ENCODE measurements around the gene PHF1.

Gene PHF1

GRCh38 chr6:33431880-33432541, 21.2 kb downstream of the PHF1 start:
- no peak for DNase-seq (ENCODE audit: low read depth)

DNA sequence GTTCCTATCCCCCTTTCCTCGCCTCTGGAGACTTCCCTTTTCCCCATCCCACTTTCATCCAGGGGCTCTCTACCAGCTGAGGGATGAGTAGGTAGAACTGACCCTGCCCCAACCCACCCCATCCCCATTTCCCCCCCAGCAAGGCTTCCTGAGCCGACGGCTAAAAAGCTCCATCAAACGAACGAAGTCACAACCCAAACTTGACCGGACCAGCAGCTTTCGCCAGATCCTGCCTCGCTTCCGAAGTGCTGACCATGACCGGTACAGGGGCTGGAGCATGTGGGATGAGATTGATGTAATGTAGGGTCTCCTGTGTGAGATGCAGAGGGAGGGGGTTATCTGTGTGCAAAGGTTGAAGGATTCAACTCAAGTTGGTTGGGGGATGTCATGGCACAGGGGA, 21.7 kb downstream of the PHF1 start:
- DNase-seq (ENCODE audit: low read depth): no peak

- no peak for DNase-seq (ENCODE audit: low read depth)
Measured at GRCh38 chr6:33433001-33433543, 22.3 kb downstream of the PHF1 start.

DNA sequence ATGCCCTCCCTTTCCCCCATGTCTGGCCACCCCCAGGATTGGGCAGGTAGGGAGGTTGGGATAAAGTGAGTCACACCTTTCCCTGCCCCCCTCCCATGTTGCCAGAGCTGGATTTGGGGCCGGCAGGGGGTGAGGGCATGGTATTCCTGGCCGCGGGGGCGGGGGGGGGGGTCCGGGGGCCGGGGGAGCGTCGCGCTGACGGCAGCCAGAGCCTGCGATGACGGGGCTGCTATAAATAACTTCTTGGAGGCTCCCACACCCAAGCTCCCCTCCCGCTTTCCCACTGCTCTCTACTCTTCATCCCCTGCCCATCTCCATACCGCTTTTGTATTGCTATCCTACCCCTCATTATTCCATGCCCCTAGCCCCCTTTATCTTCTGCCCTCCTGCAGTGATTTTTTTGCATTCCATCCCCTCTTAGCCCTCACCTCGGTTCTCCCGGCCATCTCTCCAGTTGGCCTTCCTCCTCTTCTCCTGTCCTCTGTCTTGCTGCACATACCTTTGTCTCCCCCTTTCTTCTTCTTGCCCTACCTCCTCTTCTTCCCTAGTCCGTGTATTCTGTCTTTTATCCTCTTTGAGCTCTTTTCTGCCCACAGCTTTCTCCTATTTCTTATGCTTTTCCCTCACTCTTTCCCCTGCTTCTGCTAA, 22.9 kb downstream of the PHF1 start:
- no peak for DNase-seq (ENCODE audit: low read depth)

DNA sequence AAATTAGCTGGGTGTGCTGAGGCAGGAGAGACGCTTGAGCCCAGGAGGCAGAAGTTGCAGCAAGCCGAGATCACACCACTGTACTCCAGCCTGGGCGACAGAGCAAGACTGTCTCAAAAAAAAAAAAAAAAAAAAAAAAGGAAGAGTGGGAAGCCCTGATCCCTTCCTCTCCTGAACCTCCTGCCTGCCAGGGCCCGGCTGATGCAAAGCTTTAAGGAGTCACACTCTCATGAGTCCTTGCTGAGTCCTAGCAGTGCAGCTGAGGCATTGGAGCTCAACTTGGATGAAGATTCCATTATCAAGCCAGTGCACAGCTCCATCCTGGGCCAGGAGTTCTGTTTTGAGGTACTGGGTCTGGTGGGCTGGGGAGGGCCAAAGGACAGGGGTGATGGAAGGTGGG, 24.1 kb downstream of the PHF1 start:
- no peak for DNase-seq (ENCODE audit: low read depth)

- no peak for DNase-seq (ENCODE audit: low read depth)
Measured at GRCh38 chr6:33437666-33438065, 26.9 kb downstream of the PHF1 start.

- DNase-seq (ENCODE audit: low read depth): no peak
Measured at GRCh38 chr6:33438978-33439594, 28.3 kb downstream of the PHF1 start.

DNA sequence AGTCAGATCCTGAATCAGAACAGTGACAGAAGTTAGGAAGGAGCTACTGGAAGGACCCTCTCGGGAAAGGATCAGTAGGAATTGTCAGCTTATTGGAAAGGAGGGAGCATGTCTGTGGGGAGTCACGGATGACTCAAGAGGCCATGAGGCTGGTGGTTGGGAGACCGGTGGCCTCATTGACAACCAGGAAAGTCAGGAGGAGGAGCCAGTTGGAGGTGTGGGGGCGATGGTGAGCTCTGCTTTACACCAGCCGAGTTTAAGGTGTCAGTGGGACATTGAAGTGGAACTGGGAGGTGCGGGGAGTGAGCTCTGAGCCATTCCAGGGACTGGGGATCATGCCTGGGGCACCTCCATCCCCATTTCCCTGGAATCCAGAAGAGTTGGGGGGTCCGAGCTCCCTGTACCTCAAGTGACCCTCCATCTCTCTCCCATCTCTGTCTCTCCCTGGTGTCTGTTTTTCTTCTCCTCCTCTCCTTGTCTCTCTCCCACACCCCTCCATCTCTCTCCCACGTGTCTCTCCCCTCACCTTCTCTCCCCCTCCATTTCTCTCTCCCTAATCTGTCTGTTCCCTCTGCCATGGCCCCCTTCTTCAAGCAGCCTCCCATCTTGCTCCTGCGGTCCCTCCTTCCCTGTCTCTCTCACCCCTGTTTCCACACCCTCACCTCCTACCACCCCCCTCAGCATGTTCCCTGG, 29.3 kb downstream of the PHF1 start:
- DNase-seq (ENCODE audit: low read depth): no peak

DNA sequence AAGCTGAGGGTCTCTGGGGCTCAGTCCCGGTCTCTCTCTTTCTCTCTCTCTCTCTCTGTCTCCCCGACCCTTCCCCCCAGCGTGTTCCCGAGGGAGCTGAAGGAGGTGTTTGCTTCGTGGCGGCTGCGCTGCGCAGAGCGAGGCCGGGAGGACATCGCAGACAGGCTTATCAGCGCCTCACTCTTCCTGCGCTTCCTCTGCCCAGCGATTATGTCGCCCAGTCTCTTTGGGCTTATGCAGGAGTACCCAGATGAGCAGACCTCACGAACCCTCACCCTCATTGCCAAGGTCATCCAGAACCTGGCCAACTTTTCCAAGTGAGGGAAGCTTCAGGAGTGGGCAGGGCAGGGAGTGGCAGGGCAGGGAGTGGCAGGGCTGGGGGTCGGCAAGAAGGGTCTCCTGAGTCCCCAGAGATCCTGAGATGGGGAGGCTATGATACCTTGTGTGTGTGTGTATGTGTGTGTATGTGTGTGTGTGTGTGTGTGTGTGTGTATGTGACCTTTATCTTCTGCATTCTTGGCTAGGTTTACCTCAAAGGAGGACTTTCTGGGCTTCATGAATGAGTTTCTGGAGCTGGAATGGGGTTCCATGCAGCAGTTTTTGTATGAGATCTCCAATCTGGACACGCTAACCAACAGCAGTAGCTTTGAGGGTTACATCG, 30.0 kb downstream of the PHF1 start:
- no peak for DNase-seq (ENCODE audit: low read depth)

- DNase-seq (ENCODE audit: low read depth): no peak
Measured at GRCh38 chr6:33441457-33441856, 30.6 kb downstream of the PHF1 start.

DNA sequence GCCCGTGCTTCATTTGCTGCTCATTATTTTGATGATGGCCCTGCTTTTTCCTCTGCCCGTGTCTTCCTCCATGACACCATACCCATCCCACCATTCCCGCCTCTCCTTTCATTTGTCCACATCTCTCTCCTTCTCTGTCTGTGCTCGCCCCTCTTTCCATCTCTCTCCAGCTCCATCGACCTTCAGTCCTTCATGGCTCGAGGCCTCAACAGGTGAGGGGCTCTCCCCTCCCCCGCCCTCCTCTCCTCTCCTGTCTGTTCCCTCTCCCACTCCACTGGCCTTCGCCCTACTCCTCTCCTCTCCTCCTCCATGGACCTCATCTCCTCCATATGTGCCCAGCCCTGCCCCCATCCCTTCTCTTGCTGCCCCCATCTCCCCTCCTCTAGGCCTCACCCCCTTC, 31.5 kb downstream of the PHF1 start:
- DNase-seq (ENCODE audit: low read depth): no peak

DNA sequence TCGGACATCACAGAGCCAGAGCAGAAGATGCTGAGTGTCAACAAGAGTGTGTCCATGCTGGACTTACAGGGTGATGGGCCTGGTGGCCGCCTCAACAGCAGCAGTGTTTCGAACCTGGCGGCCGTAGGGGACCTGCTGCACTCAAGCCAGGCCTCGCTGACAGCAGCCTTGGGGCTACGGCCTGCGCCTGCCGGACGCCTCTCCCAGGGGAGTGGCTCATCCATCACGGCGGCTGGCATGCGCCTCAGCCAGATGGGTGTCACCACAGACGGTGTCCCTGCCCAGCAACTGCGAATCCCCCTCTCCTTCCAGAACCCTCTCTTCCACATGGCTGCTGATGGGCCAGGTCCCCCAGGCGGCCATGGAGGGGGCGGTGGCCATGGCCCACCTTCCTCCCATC, 32.2 kb downstream of the PHF1 start:
- no peak for DNase-seq (ENCODE audit: low read depth)

GRCh38 chr6:33443619-33444504, 33.0 kb downstream of the PHF1 start:
- no peak for DNase-seq (ENCODE audit: low read depth)

- no peak for DNase-seq (ENCODE audit: low read depth)
Measured at GRCh38 chr6:33445119-33445603, 34.3 kb downstream of the PHF1 start.

DNA sequence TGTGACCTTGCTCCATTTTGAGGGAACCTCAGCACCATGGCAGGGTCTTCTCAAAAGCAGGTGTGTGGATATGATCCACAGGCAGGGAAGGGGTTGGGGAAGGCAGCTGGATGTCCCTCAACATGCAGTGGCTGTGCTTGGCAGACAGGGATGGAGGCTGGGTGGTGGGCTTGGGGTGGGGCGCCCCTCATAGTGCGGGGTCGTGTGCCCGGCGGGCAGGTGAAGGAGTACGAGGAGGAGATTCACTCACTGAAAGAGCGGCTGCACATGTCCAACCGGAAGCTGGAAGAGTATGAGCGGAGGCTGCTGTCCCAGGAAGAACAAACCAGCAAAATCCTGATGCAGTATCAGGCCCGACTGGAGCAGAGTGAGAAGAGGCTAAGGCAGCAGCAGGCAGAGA, 35.5 kb downstream of the PHF1 start:
- no peak for DNase-seq (ENCODE audit: low read depth)

GRCh38 chr6:33450434-33450833, 39.6 kb downstream of the PHF1 start:
- DNase-seq (ENCODE audit: low read depth): no peak

DNA sequence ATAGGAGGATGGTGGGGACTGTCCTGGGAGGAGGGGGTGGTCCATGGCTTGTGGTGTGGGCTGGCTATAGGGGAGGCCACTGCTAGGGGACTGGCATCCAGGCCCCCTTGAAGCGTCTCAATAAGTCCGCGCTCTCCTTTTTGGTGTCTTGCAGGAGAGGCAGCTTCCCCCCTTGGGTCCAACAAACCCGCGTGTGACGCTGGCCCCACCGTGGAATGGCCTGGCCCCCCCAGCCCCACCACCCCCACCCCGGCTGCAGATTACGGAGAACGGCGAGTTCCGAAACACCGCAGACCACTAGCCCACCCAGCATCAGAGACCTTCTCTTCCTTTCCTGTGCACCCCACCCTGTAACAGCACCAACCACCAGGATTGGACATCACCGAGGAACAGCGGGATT, 40.8 kb downstream of the PHF1 start:
- DNase-seq (ENCODE audit: low read depth): no peak

DNA sequence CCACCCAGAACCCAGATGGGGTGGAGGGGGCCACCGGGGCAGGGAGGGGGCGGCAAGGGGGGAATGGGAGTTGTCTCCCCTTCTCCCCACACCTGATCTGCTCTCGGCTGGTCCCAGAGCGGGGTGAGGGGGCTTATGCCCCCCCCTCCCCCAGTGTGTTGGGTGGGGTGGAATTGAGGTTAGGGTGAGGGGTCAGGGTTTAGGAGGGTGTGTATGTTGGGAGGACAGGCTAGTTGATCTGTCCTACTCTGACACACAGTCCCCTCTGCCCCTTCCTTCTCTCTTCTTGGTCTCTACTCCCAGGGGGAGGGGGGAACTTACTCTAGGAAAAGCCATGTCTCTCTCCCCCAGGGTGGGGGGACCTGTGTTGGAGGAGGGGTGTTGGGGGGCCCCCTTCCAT, 41.7 kb downstream of the PHF1 start:
- no peak for DNase-seq (ENCODE audit: low read depth)

- DNase-seq (ENCODE audit: low read depth): no peak
Measured at GRCh38 chr6:33453393-33454008, 42.7 kb downstream of the PHF1 start.
